T-helper 2 cell treated with Interferon-gamma antibody and Interleukin-4, amounts not matched to agents 5 μg/mL and 100 μg/mL, for 36 hours (primary cell): ENCODE data around the gene MAP3K12.
A peak's percentile ranks its signal among the peaks of the same experiment; 100 is the strongest.
"Not testable (repeated sequence)": the region's sequence is repeated elsewhere in the genome, so short reads cannot be mapped to it uniquely, and the experiment has no call there.

Source experiments
- DNase-seq: peaks from one replicate; pipeline ENCODE4 v3.0.0; 2021; ENCODE audit warnings: low spot score
- H3K27ac Mint-ChIP-seq: one replicate; pipeline ENCODE4 v1.8.0; 2021; ENCODE audit warnings: mild to moderate bottlenecking, mixed read lengths
- H3K27me3 Mint-ChIP-seq: one replicate; pipeline ENCODE4 v1.8.0; 2021; ENCODE audit warnings: low read depth, mixed read lengths
- H3K36me3 Mint-ChIP-seq: one replicate; pipeline ENCODE4 v1.8.0; 2021; ENCODE audit warnings: low read depth, mixed read lengths
- H3K4me1 Mint-ChIP-seq: one replicate; pipeline ENCODE4 v1.8.0; 2021; ENCODE audit warnings: low read depth, mixed read lengths
- H3K4me3 Mint-ChIP-seq: one replicate; pipeline ENCODE4 v1.8.0; 2022; ENCODE audit warnings: mild to moderate bottlenecking, moderate library complexity, mixed read lengths
- H3K9me3 Mint-ChIP-seq: one replicate; pipeline ENCODE4 v1.8.0; 2021; ENCODE audit warnings: mixed read lengths

MAP3K12 gene, protein sequence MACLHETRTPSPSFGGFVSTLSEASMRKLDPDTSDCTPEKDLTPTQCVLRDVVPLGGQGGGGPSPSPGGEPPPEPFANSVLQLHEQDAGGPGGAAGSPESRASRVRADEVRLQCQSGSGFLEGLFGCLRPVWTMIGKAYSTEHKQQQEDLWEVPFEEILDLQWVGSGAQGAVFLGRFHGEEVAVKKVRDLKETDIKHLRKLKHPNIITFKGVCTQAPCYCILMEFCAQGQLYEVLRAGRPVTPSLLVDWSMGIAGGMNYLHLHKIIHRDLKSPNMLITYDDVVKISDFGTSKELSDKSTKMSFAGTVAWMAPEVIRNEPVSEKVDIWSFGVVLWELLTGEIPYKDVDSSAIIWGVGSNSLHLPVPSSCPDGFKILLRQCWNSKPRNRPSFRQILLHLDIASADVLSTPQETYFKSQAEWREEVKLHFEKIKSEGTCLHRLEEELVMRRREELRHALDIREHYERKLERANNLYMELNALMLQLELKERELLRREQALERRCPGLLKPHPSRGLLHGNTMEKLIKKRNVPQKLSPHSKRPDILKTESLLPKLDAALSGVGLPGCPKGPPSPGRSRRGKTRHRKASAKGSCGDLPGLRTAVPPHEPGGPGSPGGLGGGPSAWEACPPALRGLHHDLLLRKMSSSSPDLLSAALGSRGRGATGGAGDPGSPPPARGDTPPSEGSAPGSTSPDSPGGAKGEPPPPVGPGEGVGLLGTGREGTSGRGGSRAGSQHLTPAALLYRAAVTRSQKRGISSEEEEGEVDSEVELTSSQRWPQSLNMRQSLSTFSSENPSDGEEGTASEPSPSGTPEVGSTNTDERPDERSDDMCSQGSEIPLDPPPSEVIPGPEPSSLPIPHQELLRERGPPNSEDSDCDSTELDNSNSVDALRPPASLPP

DNA sequence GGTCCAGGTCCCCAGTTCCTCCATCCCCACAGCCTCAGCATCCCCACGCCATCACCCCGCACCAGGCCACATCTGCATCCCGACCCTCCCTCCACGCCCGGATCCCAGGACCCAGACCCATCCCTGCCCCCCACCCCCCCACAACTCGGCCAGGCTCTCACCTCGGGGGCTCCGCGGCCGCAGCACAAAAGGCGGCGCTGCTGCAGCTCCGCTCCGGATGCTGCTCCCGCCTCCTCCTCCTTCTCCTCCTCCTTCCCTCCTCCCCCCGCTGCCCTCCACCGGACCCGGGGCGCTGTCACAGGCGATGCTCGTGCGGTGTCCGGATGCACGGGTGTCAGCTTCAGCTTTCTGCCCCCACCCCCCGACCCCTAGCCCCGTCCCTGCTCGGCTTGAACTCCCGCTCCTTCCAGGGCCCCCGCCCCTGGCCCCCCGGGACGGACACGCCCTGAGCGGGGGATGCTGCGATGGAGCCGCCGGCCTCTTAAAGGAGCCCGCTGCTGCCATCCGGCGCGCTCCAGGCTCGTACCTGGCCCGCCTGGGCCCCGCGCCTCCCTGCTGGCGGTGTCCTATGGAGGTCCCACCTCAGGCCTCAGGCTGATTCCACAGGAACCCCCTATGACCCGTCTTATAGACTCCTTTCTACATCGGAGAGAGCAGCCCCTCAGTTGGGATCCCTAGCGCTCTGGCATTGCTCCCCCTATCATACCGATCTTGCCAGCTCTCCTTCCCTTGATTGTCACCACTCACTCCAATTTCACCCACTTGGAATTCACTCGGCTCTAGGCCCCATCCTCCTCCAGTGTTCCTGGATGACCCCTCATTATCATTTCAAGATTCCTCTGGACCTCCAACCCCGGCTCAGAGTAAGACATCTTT lies at the start of gene MAP3K12:
Gene MAP3K12 (minus strand): TSS at position 193 of the 876 bp plus-strand sequence. CDS start 12,067 bp downstream, outside the sequence.
- Mint-ChIP-seq H3K27ac (peak within 1 kb of the TSS; percentile 95), H3K9me3 (no peaks in the 10 kb centered on the region), H3K4me1 (peaks cover 32% of the 10 kb centered on the region), H3K4me3 (peak within 1 kb of the TSS; percentile 94), H3K36me3 (peaks cover 9% of the 10 kb centered on the region), H3K27me3 (no peaks in the 10 kb centered on the region)
- peak; percentile 68 for DNase-seq

DNA sequence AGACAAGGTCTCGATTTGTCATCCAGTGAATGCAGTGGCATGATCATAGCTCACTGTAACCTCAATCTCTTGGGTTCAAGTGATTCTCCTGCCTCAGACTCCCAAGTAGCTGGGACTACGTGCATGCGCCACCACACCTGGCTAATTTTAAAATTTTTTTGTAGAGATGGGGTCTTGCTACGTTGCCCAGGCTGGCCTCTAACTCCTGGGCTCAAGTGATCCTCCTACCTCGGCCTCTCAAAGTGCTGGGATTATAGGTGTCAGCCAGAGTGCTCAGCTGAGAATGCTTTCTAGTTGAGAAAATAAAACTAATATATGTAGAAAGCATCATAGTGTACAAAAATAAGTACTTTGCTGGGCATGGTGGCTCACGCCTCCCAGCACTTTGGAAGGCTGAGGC lies 49.1 kb upstream of the MAP3K12 start:
- not testable (repeated sequence) for H3K4me3 Mint-ChIP-seq, H3K27ac Mint-ChIP-seq, H3K36me3 Mint-ChIP-seq, DNase-seq, H3K9me3 Mint-ChIP-seq, H3K27me3 Mint-ChIP-seq
- H3K4me1 Mint-ChIP-seq: peaks cover 10% of the 10 kb centered on the region

DNA sequence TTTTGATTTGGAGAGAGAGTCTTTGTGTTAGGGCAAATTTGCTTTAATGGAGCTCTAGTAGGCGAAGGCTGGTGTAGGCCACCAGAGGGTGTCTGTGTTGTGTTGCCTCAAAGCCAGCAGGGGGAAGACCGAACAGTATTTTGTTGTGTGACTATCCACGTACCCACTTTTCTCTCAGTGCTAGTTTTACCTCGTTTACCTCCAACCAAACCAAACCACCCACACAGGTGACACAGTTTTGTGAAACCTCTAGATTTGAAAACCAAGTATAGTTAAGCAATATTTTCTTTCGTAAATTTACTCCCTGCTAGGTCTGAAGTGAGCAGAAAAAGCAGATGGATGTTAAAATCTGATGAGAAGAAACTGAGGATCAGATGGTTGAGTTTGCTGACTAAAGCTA lies 44.3 kb upstream of the MAP3K12 start:
- DNase-seq: peak; percentile 46
- peaks cover 8% of the 10 kb centered on the region for H3K4me1 Mint-ChIP-seq
- peak overlapping the region; percentile 65 for H3K27ac Mint-ChIP-seq
- H3K36me3 Mint-ChIP-seq: peaks cover 21% of the 10 kb centered on the region
- no peaks in the 10 kb centered on the region for H3K9me3 Mint-ChIP-seq
- H3K27me3 Mint-ChIP-seq: no peaks in the 10 kb centered on the region
- H3K4me3 Mint-ChIP-seq: no peak overlapping the region

DNA sequence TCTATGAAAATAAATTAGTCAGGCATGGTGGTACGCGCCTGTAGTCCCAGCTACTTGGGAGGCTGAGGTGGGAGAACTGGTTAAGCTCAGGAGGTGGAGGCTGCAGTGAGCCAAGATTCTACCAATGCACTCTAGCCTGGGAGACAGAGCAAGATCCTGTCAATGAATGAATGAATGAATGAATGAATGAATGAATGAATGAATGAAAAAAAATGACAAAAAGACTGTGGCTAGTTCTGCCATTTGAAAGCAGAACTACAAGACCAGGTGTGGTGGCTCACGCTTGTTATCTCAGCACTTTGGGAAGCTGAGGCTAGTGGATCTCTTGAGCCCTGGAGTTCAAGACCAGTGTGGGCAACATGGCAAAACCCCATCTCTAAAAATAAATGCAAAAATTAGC lies 40.3 kb upstream of the MAP3K12 start:
- H3K27me3 Mint-ChIP-seq: no peaks in the 10 kb centered on the region
- H3K4me1 Mint-ChIP-seq: peaks cover 8% of the 10 kb centered on the region
- no peak overlapping the region for H3K4me3 Mint-ChIP-seq
- DNase-seq: no peak
- H3K36me3 Mint-ChIP-seq: peaks cover 41% of the 10 kb centered on the region
- H3K9me3 Mint-ChIP-seq: no peaks in the 10 kb centered on the region
- H3K27ac Mint-ChIP-seq: no peak overlapping the region

DNA sequence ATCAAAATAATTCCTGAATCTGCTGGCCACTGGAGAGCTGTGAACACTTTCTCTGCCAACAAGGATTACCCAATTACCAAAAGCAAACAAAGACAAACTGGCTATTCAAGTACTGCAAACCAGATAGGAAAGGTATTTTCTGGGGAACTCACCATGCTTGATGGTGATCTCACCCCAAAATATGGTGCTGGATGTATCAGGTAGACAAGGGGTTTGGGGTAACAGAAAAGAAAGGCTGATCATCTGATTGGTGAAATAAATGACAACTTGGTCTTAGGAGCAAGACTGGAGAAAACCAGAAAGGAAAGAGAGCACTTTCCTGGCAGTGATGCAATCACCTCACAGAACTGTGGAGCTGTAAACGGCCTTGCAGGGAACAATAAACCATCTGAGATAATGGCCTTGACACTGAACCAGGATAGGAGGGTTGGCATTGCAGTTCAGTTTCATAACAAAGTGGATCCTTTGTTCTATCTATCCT lies 39.0 kb upstream of the MAP3K12 start:
- no peaks in the 10 kb centered on the region for H3K9me3 Mint-ChIP-seq
- H3K4me3 Mint-ChIP-seq: no peak overlapping the region
- no peaks in the 10 kb centered on the region for H3K27me3 Mint-ChIP-seq
- no peak for DNase-seq
- no peak overlapping the region for H3K27ac Mint-ChIP-seq
- H3K36me3 Mint-ChIP-seq: peaks cover 43% of the 10 kb centered on the region
- no peaks in the 10 kb centered on the region for H3K4me1 Mint-ChIP-seq

DNA sequence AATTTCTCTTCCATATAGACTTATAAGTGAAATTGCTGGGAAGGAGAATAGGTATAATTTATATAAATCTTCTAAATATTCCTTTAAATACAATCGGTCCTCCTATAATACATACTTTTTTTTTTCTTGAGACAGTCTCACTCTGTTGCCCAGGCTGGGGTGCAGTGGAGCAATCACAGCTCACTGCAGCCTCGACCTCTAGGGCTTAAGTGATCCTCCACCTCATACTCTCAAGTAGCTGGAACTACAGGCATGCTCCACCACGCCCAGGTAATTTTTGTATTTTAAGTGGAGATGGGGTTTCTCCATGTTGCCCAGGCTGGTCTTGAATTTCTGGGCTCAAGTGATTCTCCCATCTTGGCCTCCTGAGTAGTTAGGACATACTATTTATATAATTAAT lies 37.7 kb upstream of the MAP3K12 start:
- Mint-ChIP-seq H3K4me3 (no peak overlapping the region), H3K36me3 (peaks cover 45% of the 10 kb centered on the region), H3K27me3 (no peaks in the 10 kb centered on the region), H3K27ac (no peak overlapping the region), H3K4me1 (no peaks in the 10 kb centered on the region), H3K9me3 (no peaks in the 10 kb centered on the region)
- DNase-seq: no peak

DNA sequence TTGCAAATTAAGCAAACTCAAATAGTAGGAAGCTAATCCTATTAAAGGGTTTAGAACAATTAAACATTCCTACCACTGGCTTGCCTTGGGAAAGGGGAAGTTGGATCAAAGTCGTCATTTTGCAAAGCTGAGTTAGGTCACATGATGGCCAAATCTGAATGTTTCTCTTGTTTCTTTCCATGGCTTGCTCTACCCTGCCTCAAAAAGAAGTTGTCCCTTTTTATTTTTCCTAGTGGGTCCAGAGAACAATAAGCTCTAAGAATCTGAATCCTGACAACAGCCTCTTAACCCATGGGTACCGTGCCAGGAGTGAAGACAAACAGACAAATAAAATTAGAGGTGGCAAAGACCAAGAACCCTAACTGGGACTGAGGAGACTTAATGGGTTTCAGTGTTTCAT lies 34.2 kb upstream of the MAP3K12 start:
- DNase-seq: no peak
- Mint-ChIP-seq H3K27me3 (no peaks in the 10 kb centered on the region), H3K27ac (no peak overlapping the region), H3K36me3 (peaks cover 39% of the 10 kb centered on the region), H3K9me3 (no peaks in the 10 kb centered on the region), H3K4me1 (no peaks in the 10 kb centered on the region), H3K4me3 (no peak overlapping the region)

DNA sequence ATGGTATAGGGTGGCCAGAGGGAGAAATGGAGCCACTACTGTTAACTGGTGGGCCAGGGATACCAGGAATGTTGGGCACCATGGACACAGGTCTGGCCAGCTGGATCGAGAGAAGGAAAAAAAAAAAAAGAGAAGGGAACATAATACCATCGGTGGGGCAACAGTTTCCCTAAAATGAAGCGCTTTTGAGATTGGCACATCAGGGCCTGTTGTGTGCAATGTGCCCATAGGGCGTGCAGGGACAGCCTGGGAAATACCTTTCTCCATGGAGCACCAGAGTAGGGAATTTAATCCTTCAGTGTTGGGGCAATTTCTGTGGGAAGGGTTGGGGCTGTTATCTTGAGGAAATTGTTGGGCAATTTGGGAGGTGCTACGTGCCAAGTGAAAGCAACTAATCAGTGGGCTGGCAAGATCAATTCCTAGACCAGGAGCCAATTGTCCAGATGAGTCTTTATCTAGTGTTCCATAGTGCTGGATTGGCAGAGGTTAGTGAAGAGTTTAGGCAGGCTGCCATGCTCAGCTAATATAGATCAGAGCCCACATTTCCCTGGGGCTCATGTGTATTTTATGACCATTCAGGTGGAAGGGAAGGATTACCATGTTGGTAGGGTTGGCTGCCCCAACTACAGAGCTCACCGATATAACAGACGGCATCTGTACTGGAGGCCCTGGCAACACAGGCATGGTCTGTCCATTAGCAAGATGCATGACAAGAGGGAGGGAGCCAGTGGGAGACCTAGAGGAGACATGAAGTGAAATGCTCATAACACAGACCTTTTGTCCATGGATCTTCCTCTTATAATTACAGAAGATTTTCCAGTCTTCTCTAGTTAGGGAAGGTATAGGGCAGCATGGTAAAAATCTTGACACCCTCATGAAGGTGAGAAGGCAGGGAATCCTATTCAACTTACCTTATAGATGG lies 33.5 kb upstream of the MAP3K12 start:
- no peaks in the 10 kb centered on the region for H3K9me3 Mint-ChIP-seq
- no peaks in the 10 kb centered on the region for H3K4me1 Mint-ChIP-seq
- H3K36me3 Mint-ChIP-seq: peaks cover 39% of the 10 kb centered on the region
- no peak overlapping the region for H3K4me3 Mint-ChIP-seq
- H3K27ac Mint-ChIP-seq: no peak overlapping the region
- no peak for DNase-seq
- H3K27me3 Mint-ChIP-seq: no peaks in the 10 kb centered on the region

DNA sequence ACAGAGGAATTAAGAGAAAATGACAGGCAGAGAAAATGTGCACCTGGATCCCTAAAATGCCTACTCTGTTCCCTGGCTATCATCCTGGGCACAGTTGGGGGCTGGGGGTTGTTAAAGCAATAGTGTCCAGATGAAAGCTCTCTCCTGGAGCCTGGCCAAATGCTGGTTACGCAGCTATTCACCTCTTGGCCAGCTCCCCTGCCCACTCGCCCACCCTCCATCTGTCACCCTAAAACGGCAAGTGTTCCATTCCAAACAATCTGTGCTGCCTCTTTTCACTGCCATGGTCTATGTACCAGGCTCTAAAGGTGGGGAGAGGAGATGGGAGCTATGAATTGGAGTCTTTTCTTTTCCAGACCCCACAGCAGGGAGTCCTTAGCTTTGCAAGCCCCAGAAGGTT lies 32.8 kb upstream of the MAP3K12 start:
- Mint-ChIP-seq H3K36me3 (peaks cover 36% of the 10 kb centered on the region), H3K9me3 (no peaks in the 10 kb centered on the region), H3K4me1 (no peaks in the 10 kb centered on the region), H3K27me3 (no peaks in the 10 kb centered on the region), H3K27ac (no peak overlapping the region), H3K4me3 (no peak overlapping the region)
- no peak for DNase-seq

DNA sequence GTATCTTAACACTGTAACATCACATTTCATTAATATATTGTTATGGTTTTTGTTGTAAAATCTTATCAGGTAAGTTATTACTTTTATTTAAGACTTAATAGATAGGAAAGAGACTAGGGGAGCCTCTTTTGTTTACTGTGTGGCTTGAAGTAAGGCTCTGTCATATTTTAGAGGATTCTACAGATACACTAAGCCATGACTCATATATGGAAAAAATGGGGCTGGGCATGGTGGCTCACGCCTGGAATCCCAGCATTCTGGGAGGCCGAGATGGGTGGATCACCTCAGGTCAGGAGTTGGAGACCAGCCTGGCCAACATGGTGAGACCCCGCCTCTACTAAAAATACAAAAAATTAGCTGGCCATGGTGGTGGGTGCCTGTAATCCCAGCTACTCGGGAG lies 31.7 kb upstream of the MAP3K12 start:
- Mint-ChIP-seq H3K36me3 (peaks cover 34% of the 10 kb centered on the region), H3K27ac (no peak overlapping the region), H3K27me3 (no peaks in the 10 kb centered on the region), H3K4me1 (no peaks in the 10 kb centered on the region), H3K4me3 (no peak overlapping the region), H3K9me3 (no peaks in the 10 kb centered on the region)
- DNase-seq: no peak

DNA sequence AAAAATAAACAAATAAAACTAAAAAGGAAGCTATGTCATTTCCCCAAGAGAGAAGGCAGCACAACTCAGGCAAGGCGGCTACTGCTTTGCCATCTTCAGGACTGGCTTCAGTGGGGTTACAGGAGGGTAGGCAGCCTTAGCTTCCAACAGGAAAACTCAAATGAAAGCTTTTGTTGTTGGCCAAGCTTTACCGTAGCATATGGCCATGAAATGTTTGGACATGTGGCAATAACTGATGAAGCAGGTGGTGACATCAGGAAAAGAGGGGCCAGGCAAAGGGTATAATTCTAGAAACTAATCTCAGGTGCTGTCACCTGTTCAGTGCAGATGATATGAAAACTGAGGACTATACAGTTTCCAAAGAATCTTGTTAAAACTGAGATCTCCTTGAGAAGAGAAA lies 30.8 kb upstream of the MAP3K12 start:
- Mint-ChIP-seq H3K27ac (no peak overlapping the region), H3K4me1 (no peaks in the 10 kb centered on the region), H3K36me3 (peaks cover 29% of the 10 kb centered on the region), H3K9me3 (no peaks in the 10 kb centered on the region), H3K27me3 (no peaks in the 10 kb centered on the region), H3K4me3 (no peak overlapping the region)
- no peak for DNase-seq

DNA sequence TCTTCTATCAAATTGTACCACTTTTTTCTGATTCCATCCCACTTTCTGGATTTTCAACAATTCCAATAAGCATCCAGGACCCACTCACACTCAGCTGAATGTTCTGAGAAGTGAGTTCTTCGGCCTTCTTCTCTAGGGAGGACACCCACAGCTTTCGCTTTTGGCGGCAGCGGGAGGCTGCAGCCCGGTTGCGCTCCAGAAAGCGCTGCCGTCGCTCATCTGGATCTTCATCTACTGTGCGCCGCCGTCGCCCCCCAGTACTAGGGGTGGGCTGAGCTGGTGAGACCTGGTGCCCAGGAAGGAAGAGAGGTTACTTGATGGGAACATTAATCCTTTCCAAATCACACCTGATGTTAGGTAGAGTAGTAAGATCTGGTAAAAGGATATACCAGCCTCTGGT lies 25.2 kb upstream of the MAP3K12 start:
- Mint-ChIP-seq H3K4me1 (no peaks in the 10 kb centered on the region), H3K27ac (no peak overlapping the region), H3K9me3 (no peaks in the 10 kb centered on the region), H3K36me3 (peaks cover 20% of the 10 kb centered on the region), H3K4me3 (no peak overlapping the region), H3K27me3 (no peaks in the 10 kb centered on the region)
- DNase-seq: no peak

DNA sequence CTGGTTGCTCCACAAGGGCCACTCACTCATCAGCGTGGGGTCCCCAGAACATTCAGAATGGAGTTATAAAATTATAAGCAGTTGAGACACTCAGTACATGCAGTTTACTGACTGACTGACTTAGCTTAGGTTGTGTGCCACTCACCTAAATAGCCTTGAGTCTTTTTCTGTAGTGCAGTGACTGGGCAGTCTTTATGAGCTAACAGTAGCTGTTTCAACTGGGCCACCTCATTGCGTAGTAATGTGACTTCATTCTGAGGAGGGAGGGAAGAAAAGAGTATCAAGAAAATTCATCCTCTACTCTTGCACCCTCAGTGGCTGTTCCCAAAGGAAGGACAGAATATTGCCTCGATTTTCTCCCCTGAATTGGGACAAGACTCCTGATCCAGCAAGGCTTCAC lies 23.9 kb upstream of the MAP3K12 start:
- Mint-ChIP-seq H3K27ac (no peak overlapping the region), H3K27me3 (no peaks in the 10 kb centered on the region), H3K4me1 (no peaks in the 10 kb centered on the region), H3K9me3 (no peaks in the 10 kb centered on the region), H3K4me3 (no peak overlapping the region), H3K36me3 (peaks cover 20% of the 10 kb centered on the region)
- no peak for DNase-seq
